ENCODE data around the gene TRIM17.

The TRIM17 gene

DNA sequence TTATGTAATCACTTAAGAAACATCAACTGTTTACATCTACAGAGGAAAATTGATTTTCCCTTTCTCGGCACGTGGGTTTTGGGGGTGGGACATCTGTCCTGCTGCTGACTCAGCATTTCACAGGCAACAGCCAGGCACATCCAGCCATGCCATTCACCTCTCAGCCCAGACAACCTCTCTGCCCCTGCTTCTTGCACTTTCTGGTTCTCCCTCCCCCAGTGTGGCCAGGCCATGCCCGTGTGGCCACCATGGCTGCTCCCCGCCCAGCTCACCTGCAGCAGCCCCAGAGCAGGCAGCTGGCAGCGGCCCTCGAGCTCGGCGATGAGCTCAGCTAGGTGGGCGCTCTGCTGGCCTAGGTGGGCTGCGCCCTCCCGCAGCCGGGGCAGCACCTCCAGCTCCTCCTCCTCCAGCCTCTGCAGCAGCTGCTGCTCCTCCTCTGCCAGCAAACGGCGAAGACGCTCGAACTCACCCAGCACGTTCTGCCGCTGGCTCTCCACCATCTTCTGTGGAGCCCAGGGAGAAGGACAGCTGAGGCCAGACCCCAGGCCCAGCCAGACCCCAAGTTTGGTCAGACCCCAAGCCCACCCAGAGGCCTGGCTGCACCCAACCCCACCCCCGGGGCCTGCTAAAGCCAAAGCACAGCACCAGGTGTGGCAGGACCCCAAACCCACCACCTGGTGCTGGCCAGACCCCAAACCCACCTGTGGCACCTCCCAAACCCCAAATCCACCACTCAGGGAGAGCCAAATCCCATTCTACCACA, 15.8 kb downstream of the TRIM17 start:
- no peak for FAIRE-seq

GRCh38 chr1:228400237-228400651, 16.4 kb downstream of the TRIM17 start:
- no peak for FAIRE-seq

GRCh38 chr1:228399531-228400236, 17.0 kb downstream of the TRIM17 start:
- FAIRE-seq: no peak

GRCh38 chr1:228398741-228399461, 17.8 kb downstream of the TRIM17 start:
- no peak for FAIRE-seq

GRCh38 chr1:228397966-228398365, 18.7 kb downstream of the TRIM17 start:
- no peak for FAIRE-seq

GRCh38 chr1:228396770-228397662, 19.6 kb downstream of the TRIM17 start:
- FAIRE-seq: no peak

- FAIRE-seq: no peak
These were observed 21.9 kb downstream of the TRIM17 start for GRCh38 chr1:228394571-228395394.

GRCh38 chr1:228393811-228394570, 22.7 kb downstream of the TRIM17 start:
- FAIRE-seq: no peak

GRCh38 chr1:228393268-228393701, 23.4 kb downstream of the TRIM17 start:
- FAIRE-seq: no peak

GRCh38 chr1:228392111-228392936, 24.3 kb downstream of the TRIM17 start:
- FAIRE-seq: no peak

DNA sequence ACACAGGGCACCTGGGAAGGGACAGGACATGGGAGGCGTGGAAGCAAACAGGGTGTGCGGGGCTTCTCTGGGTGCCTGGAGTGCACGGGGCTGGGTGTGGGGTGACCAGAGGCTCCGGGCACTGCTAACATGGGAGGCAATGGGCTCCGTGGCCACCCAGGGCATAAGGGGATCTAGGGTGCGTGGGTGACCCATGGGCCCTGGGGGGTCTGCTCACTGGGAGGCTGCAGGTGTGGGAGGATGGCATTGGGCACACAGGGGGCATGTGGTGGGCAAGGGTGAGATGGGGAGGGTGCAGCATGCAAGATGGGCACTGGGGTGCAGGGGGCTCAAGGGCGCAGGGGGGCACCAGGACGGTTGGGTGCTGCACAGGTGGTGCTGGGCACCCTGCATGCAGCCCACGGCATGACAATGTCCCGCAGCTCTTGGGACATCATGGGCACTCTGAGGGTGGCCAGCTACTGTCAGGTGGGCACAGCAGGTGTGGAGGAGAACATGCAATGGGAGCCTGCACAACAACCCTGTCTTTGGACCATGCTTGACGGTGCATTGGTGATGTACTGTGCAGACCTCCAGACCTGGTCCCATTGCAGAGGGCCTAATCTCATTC, 25.1 kb downstream of the TRIM17 start:
- FAIRE-seq: no peak

- no peak for FAIRE-seq
These were observed 26.0 kb downstream of the TRIM17 start for GRCh38 chr1:228390649-228391048.

DNA sequence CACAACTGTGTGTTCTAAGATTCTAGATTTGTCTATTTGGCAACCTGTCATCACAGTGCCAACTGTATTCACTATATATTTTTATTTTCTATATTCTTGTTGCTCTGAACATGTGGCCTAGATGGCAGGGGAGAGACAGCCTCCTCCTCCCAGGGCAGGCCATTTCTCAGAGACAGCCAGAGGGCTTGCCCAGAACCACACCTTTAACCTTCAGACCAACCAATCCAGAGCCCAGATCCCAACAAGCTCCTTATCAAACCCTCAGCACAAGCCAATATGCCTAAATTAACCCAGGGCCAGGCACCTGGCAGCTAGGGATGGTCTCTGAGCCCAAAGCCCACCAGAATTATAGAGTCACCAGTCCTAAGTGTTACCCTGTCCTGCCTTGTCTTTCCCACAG, 29.3 kb downstream of the TRIM17 start:
- FAIRE-seq: no peak

DNA sequence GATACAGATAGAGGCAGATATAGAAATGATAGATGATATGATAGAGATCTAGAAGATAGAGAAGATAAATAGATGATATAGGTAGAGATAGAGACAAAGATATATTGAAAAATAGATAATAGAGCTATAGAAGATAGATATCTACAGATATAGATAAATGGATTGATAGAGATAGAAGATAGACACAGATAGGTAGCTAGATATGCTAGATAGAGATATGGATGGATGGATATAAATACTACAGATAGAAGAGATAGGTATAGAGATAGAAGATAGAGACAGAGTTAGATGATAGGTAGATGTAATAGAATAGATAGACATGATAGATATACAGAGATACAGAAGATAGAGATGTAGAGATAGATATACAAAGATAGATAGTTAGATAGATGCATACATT, 31.4 kb downstream of the TRIM17 start:
- FAIRE-seq: peak; percentile 48

DNA sequence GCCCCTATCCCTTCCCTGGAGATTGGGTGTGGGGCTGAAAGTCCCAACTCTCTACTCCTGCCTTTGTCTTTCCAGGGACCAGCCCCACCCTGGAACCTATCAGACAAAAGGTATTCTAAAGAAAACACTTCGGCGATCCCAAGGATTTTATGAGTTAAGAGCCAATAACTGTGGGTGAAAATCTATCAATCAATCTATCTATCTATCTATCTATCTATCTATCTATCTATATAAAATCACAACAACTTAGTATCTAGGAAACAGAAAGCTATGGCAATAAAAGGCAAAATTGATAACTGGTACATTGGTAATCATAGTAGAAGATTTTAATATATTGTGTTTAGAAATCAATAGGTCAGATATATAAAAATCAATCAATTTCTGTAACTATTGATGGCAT, 32.9 kb downstream of the TRIM17 start:
- peak; percentile 41 for FAIRE-seq

GRCh38 chr1:228381356-228381755, 35.3 kb downstream of the TRIM17 start:
- no peak for FAIRE-seq

GRCh38 chr1:228379666-228380065, 37.0 kb downstream of the TRIM17 start:
- FAIRE-seq: no peak

GRCh38 chr1:228378873-228379460, 37.7 kb downstream of the TRIM17 start:
- FAIRE-seq: no peak

Data from TTC549 (cell line).